Stimulated activated naive B cell treated with anti-CD40 and anti-IgM and Interleukin-4, amounts not matched to agents 10 μg/mL and 1 μg/mL and 100 μg/mL, for 72 hours (primary cell): Measurements from ENCODE around the gene LPCAT1.

ENCODE experiments used
- ATAC-seq, 2 donors: fragments of 150-1000 bp; cut with Tn5 transposase; replicated peaks; 2 replicates each; pipeline ENCODE4 v1.10.0; 2021; ENCODE audit warnings: moderate library complexity in 1 of 2
- DNase-seq: peaks from one replicate; pipeline ENCODE4 v3.0.0; 2021
- H3K27ac Mint-ChIP-seq: one replicate; pipeline ENCODE4 v1.8.0; 2022; ENCODE audit warnings: mild to moderate bottlenecking, mixed read lengths
- H3K27me3 Mint-ChIP-seq, 2 donors: one replicate each; pipeline ENCODE4 v1.8.0; 2022; ENCODE audit warnings: mixed read lengths in 2 of 2
- H3K36me3 Mint-ChIP-seq, 2 donors: one replicate each; pipeline ENCODE4 v1.8.0; 2022; ENCODE audit warnings: mixed read lengths in 2 of 2, mild to moderate bottlenecking in 1 of 2
- H3K4me1 Mint-ChIP-seq, 2 donors: one replicate each; pipeline ENCODE4 v1.8.0; 2022; ENCODE audit warnings: mixed read lengths in 2 of 2, mild to moderate bottlenecking in 1 of 2
- H3K4me3 Mint-ChIP-seq, 2 donors: one replicate each; pipeline ENCODE4 v1.8.0; 2022; ENCODE audit warnings: mild to moderate bottlenecking in 2 of 2, mixed read lengths in 2 of 2, moderate library complexity in 1 of 2
- H3K9me3 Mint-ChIP-seq, 2 donors: one replicate each; pipeline ENCODE4 v1.8.0; 2022; ENCODE audit warnings: mixed read lengths in 2 of 2, mild to moderate bottlenecking in 1 of 2

The LPCAT1 gene

GRCh38 chr5:1500411-1501091 lies 23.2 kb downstream of the LPCAT1 start:
- Mint-ChIP-seq H3K27me3 (no peaks in the 10 kb centered on the region), H3K36me3 (peaks cover 42 to 53% of the 10 kb centered on the region in 2 donors), H3K27ac (peak overlapping the region; percentile 77), H3K4me3 (no peak overlapping the region), H3K4me1 (peaks cover 61 to 96% of the 10 kb centered on the region in 2 donors), H3K9me3 (peaks cover 3% of the 10 kb centered on the region in 2 donors)
- ATAC-seq (no peak), DNase-seq (no peak)

DNA sequence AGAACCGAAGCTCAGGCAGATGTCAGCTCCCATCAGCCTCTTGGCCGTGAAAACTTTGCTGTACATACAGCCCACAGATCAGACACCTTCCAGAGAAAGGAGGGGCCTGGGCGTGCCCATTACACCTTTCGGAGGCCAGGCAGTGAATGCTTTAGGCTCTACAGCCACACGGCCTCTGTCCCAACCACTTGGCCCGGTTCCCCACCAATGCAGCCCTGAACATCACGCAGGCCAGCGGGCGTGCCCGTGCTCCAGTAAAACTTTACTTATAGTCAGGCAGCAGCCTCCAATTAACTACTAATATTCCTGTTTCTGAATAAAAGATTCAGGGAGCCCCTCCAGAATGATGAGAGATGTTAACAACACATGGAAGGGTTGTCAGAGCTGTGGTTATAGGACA lies 23.9 kb downstream of the LPCAT1 start:
- H3K27ac Mint-ChIP-seq: peak overlapping the region; percentile 98
- H3K36me3 Mint-ChIP-seq: peaks cover 47 to 59% of the 10 kb centered on the region in 2 donors
- peaks cover 3% of the 10 kb centered on the region in 2 donors for H3K9me3 Mint-ChIP-seq
- H3K4me1 Mint-ChIP-seq: peaks cover 65 to 97% of the 10 kb centered on the region in 2 donors
- H3K27me3 Mint-ChIP-seq: no peaks in the 10 kb centered on the region
- ATAC-seq (no peak), DNase-seq (no peak)
- H3K4me3 Mint-ChIP-seq: peak overlapping the region; percentile 39 to 49

DNA sequence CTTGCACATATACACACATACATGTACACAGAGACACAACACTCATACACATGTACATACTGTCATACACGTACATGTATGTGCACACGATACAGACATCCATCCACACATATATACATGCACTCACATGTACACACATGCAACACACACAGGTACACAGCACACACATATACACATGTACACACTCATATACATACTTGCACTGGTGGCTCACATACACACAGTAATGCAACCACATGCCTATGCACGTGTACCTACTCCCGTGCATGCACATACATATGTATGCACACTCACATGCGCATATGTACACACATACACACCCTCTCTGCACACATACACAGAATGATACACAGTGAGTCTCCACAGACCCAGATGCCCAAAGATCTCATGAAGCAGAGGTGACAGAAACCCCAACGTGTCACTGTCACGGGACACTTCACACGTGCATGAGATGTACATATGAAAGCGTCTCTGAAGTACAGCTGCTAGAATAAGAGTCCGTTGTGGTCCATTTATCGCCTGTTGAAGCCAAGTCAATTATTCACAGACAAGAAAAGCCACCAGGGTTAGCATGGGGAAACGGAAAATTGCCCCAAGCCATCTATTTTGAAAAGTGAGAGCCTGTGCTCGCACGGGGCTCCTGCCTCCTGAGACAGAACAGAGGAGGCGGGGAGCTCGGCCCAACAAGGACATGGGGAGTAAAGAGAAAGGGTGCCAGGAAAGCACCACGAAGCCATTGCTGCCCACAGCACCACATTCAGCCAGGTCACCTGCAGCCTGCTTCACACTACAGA lies 24.9 kb downstream of the LPCAT1 start:
- Mint-ChIP-seq H3K27ac (peak overlapping the region; percentile 98), H3K36me3 (peaks cover 55 to 69% of the 10 kb centered on the region in 2 donors), H3K9me3 (peaks cover 3% of the 10 kb centered on the region in 2 donors), H3K4me3 (peak overlapping the region; percentile 54 to 78), H3K27me3 (no peaks in the 10 kb centered on the region), H3K4me1 (peaks cover 69 to 97% of the 10 kb centered on the region in 2 donors)
- ATAC-seq (peak; percentile 44 to 48), DNase-seq (peak; percentile 77)

DNA sequence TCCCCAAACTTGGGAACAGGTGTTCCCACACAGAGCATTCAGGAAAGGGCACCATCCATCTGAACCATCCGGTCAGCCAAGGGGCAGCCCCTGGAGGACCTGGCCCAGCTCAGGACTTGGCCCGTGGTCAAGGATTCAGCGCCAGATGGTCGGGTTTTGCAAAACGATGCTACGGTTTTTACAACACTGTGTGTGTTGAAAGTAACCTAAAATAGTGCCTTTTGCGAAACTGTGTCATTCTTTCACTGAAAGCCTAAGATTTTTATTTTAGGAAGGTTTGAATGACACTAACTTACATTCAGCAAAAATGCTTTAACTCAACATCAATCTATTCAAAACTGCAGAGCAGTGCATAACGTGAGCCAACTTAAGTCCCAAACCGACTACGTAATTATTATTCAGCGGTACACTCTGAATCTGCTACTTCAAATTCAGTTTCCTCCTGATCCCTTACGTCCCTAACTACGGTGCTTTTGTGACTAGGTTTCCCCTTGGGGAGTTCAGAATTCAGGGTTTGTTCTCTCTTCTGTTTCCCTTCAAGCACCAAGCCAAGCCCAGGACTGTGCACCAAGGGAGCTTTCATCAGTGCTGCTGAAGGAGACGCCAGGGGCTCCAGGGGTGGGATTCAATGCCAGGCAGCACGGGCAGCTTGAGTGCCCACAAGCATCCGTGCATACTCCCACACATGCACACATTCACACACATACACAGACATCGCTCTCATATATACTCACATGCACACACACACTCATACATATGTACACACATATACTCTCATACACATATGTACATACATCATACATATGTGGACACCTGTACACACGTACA lies 25.8 kb downstream of the LPCAT1 start:
- H3K4me1 Mint-ChIP-seq: peaks cover 69 to 97% of the 10 kb centered on the region in 2 donors
- H3K4me3 Mint-ChIP-seq: peak overlapping the region; percentile 64 to 78
- H3K9me3 Mint-ChIP-seq: peaks cover under 1% of the 10 kb centered on the region in 2 donors
- peaks cover 59 to 73% of the 10 kb centered on the region in 2 donors for H3K36me3 Mint-ChIP-seq
- ATAC-seq: peak; percentile 55
- peak; percentile 51 for DNase-seq
- no peaks in the 10 kb centered on the region for H3K27me3 Mint-ChIP-seq
- peak overlapping the region; percentile 98 for H3K27ac Mint-ChIP-seq

DNA sequence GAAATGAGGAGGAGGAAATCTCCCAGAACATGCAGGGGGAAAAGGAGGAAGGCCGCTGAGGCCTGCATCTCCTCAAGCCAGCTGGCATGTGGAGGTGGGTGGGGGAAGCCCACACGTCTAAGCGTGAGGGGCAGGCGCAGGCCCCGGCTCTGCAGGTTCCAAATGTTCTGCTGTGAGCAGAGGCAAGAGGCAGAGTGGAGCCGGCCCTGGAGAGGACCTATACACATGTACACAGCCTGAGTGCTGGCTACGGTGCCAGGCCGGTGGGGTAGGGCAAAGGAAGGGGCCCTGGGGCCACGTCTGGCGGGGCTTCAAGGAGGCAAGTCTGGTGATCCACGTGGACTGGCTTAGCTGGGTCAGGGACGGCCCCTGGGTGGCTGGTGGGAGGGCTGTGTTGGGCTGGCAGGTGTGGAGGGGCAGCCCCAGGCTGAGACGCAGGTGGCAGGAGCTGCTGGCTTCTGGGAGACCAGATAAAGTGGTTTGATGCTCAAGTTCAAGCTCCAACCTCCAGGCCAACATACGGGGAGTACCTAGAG lies 26.4 kb downstream of the LPCAT1 start:
- DNase-seq (peak; percentile 88), ATAC-seq (peak; percentile 68 to 73)
- Mint-ChIP-seq H3K4me3 (peak overlapping the region; percentile 64 to 78), H3K9me3 (no peaks in the 10 kb centered on the region), H3K27ac (peak overlapping the region; percentile 98), H3K36me3 (peaks cover 64 to 78% of the 10 kb centered on the region in 2 donors), H3K4me1 (peaks cover 72 to 100% of the 10 kb centered on the region in 2 donors), H3K27me3 (no peaks in the 10 kb centered on the region)

GRCh38 chr5:1495525-1495897 lies 28.2 kb downstream of the LPCAT1 start:
- H3K36me3 Mint-ChIP-seq: peaks cover 66 to 85% of the 10 kb centered on the region in 2 donors
- H3K9me3 Mint-ChIP-seq: peaks cover 0 to 2% of the 10 kb centered on the region in 2 donors
- H3K4me3 Mint-ChIP-seq: peak overlapping the region; percentile 62 to 76
- ATAC-seq (no peak), DNase-seq (peak; percentile 28)
- H3K27me3 Mint-ChIP-seq: no peaks in the 10 kb centered on the region
- peak overlapping the region; percentile 98 for H3K27ac Mint-ChIP-seq
- H3K4me1 Mint-ChIP-seq: peaks cover 77 to 100% of the 10 kb centered on the region in 2 donors

GRCh38 chr5:1494780-1495524 lies 28.8 kb downstream of the LPCAT1 start:
- DNase-seq (peak; percentile 76), ATAC-seq (peak; percentile 24 to 26)
- H3K27ac Mint-ChIP-seq: peak overlapping the region; percentile 98
- H3K36me3 Mint-ChIP-seq: peaks cover 69 to 89% of the 10 kb centered on the region in 2 donors
- H3K27me3 Mint-ChIP-seq: no peaks in the 10 kb centered on the region
- H3K9me3 Mint-ChIP-seq: peaks cover 0 to 2% of the 10 kb centered on the region in 2 donors
- peak overlapping the region; percentile 76 for H3K4me3 Mint-ChIP-seq
- H3K4me1 Mint-ChIP-seq: peaks cover 82 to 100% of the 10 kb centered on the region in 2 donors

GRCh38 chr5:1493941-1494340 lies 29.8 kb downstream of the LPCAT1 start:
- Mint-ChIP-seq H3K4me1 (peaks cover 84 to 100% of the 10 kb centered on the region in 2 donors), H3K4me3 (peak overlapping the region; percentile 76), H3K27ac (peak overlapping the region; percentile 98), H3K36me3 (peaks cover 70 to 93% of the 10 kb centered on the region in 2 donors), H3K9me3 (peaks cover 0 to 2% of the 10 kb centered on the region in 2 donors), H3K27me3 (no peaks in the 10 kb centered on the region)
- ATAC-seq: no peak
- no peak for DNase-seq

DNA sequence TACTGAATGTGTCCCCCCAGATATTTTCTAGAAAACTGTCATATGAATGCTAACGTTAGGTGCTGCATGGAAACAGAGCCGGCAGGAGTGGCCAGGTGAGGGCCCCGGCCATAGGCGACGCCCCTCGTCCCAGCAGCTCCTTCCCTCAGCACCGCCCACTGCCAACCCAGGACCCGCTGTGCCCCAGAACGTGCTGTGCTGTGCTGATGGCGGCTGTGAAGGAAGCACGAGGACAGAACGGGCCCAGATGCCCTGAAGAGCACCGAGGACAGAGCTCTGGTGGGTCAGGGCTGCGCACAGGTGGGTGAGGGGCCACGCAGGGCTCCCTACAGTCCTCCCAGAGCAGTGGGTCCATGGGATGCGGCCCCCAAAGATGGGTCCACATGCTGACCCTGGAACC lies 30.3 kb downstream of the LPCAT1 start:
- Mint-ChIP-seq H3K4me3 (peak overlapping the region; percentile 76), H3K9me3 (peaks cover 0 to 2% of the 10 kb centered on the region in 2 donors), H3K27ac (peak overlapping the region; percentile 98), H3K36me3 (peaks cover 73 to 93% of the 10 kb centered on the region in 2 donors), H3K27me3 (no peaks in the 10 kb centered on the region), H3K4me1 (peaks cover 84 to 100% of the 10 kb centered on the region in 2 donors)
- no peak for DNase-seq
- no peak for ATAC-seq

GRCh38 chr5:1492757-1493156 lies 31.0 kb downstream of the LPCAT1 start:
- no peak for DNase-seq
- H3K4me1 Mint-ChIP-seq: peaks cover 84 to 100% of the 10 kb centered on the region in 2 donors
- H3K4me3 Mint-ChIP-seq: peak overlapping the region; percentile 76
- peaks cover 77 to 95% of the 10 kb centered on the region in 2 donors for H3K36me3 Mint-ChIP-seq
- H3K27me3 Mint-ChIP-seq: no peaks in the 10 kb centered on the region
- no peak for ATAC-seq
- peaks cover 0 to 2% of the 10 kb centered on the region in 2 donors for H3K9me3 Mint-ChIP-seq
- peak overlapping the region; percentile 98 for H3K27ac Mint-ChIP-seq

- Mint-ChIP-seq H3K36me3 (peaks cover 86 to 98% of the 10 kb centered on the region in 2 donors), H3K4me1 (peaks cover 81 to 100% of the 10 kb centered on the region in 2 donors), H3K4me3 (peak overlapping the region; percentile 36 to 65), H3K9me3 (peaks cover 0 to 2% of the 10 kb centered on the region in 2 donors), H3K27ac (peak overlapping the region; percentile 96), H3K27me3 (no peaks in the 10 kb centered on the region)
- DNase-seq: no peak
- no peak for ATAC-seq
Observed at GRCh38 chr5:1490376-1490775, 33.4 kb downstream of the LPCAT1 start.

GRCh38 chr5:1489754-1490153 lies 34.0 kb downstream of the LPCAT1 start:
- no peaks in the 10 kb centered on the region for H3K27me3 Mint-ChIP-seq
- no peak for DNase-seq
- H3K9me3 Mint-ChIP-seq: peaks cover 0 to 2% of the 10 kb centered on the region in 2 donors
- no peak for ATAC-seq
- peaks cover 82 to 100% of the 10 kb centered on the region in 2 donors for H3K4me1 Mint-ChIP-seq
- H3K27ac Mint-ChIP-seq: peak overlapping the region; percentile 96
- peaks cover 85 to 98% of the 10 kb centered on the region in 2 donors for H3K36me3 Mint-ChIP-seq
- peak overlapping the region; percentile 65 to 73 for H3K4me3 Mint-ChIP-seq
